Skeletal muscle cell (primary cell): ENCODE results near the gene SPOPL.
"Not testable (repeated sequence)": the region's sequence is repeated elsewhere in the genome, so short reads cannot be mapped to it uniquely, and the experiment has no call there.

Source experiments
- DNase-seq: peaks from one replicate; pipeline ENCODE4 v3.0.0-alpha.2; 2010; ENCODE audit warnings: low read depth
- H3K4me3 ChIP-seq: 2 replicates; pipeline ENCODE4 v1.5.1; 2011; ENCODE audit warnings: low read depth, mild to moderate bottlenecking, control low read depth, low read length, moderate library complexity

SPOPL gene

GRCh38 chr2:138518860-138519259 lies 17.3 kb downstream of the SPOPL start:
- DNase-seq: no peak
- H3K4me3 ChIP-seq: no peak overlapping the region

GRCh38 chr2:138521821-138522220 lies 20.3 kb downstream of the SPOPL start:
- no peak overlapping the region for H3K4me3 ChIP-seq
- DNase-seq: no peak

GRCh38 chr2:138522556-138522955 lies 21.0 kb downstream of the SPOPL start:
- H3K4me3 ChIP-seq: no peak overlapping the region
- DNase-seq: no peak

- not testable (repeated sequence) for DNase-seq, H3K4me3 ChIP-seq
These were observed 21.6 kb downstream of the SPOPL start for GRCh38 chr2:138523018-138523672.

GRCh38 chr2:138523673-138524042 lies 22.1 kb downstream of the SPOPL start:
- not testable (repeated sequence) for H3K4me3 ChIP-seq, DNase-seq

- not testable (repeated sequence) for DNase-seq, H3K4me3 ChIP-seq
These were observed 22.8 kb downstream of the SPOPL start for GRCh38 chr2:138524353-138524752.

- no peak overlapping the region for H3K4me3 ChIP-seq
- no peak for DNase-seq
These were observed 30.3 kb downstream of the SPOPL start for GRCh38 chr2:138531913-138532312.

- DNase-seq: no peak
- H3K4me3 ChIP-seq: no peak overlapping the region
These were observed 33.2 kb downstream of the SPOPL start for GRCh38 chr2:138534791-138535190.

GRCh38 chr2:138536302-138536701 lies 34.7 kb downstream of the SPOPL start:
- DNase-seq: no peak
- no peak overlapping the region for H3K4me3 ChIP-seq

- H3K4me3 ChIP-seq: no peak overlapping the region
- no peak for DNase-seq
These were observed 35.2 kb downstream of the SPOPL start for GRCh38 chr2:138536740-138537139.

- no peak overlapping the region for H3K4me3 ChIP-seq
- DNase-seq: no peak
These were observed 35.8 kb downstream of the SPOPL start for GRCh38 chr2:138537170-138537915.

GRCh38 chr2:138544206-138544605 lies 42.6 kb downstream of the SPOPL start:
- not testable (repeated sequence) for DNase-seq, H3K4me3 ChIP-seq

GRCh38 chr2:138548796-138549195 lies 47.2 kb downstream of the SPOPL start:
- H3K4me3 ChIP-seq: no peak overlapping the region
- no peak for DNase-seq

GRCh38 chr2:138550172-138550571 lies 48.6 kb downstream of the SPOPL start:
- no peak overlapping the region for H3K4me3 ChIP-seq
- DNase-seq: no peak

- H3K4me3 ChIP-seq: no peak overlapping the region
- DNase-seq: no peak
These were observed 49.2 kb downstream of the SPOPL start for GRCh38 chr2:138550670-138551287.

GRCh38 chr2:138554123-138554522 lies 52.6 kb downstream of the SPOPL start:
- H3K4me3 ChIP-seq: no peak overlapping the region
- no peak for DNase-seq

- DNase-seq: no peak
- no peak overlapping the region for H3K4me3 ChIP-seq
These were observed 58.1 kb downstream of the SPOPL start for GRCh38 chr2:138559641-138560040.

GRCh38 chr2:138564586-138565229 lies 63.1 kb downstream of the SPOPL start:
- DNase-seq: no peak
- no peak overlapping the region for H3K4me3 ChIP-seq

GRCh38 chr2:138565230-138565598 lies 63.6 kb downstream of the SPOPL start:
- H3K4me3 ChIP-seq: no peak overlapping the region
- no peak for DNase-seq

- no peak for DNase-seq
- H3K4me3 ChIP-seq: no peak overlapping the region
These were observed 70.7 kb downstream of the SPOPL start for GRCh38 chr2:138572318-138572717.
